Memory B cell (primary cell): ENCODE results near the gene EHF.

Experiments used
- ATAC-seq: fragments of 150-1000 bp; cut with Tn5 transposase; 2 replicates; pipeline ENCODE4 v1.10.0; 2021; ENCODE audit warnings: low read depth, mild to moderate bottlenecking, moderate library complexity
- DNase-seq, 2 donors: peaks; one replicate each; pipeline ENCODE4 v3.0.0; 2022; ENCODE audit warnings: low spot score in 2 of 2
- H3K27ac Mint-ChIP-seq: one replicate; pipeline ENCODE4 v1.8.0; 2022; ENCODE audit warnings: mild to moderate bottlenecking, moderate library complexity, mixed read lengths
- H3K27me3 Mint-ChIP-seq: one replicate; pipeline ENCODE4 v1.8.0; 2022; ENCODE audit warnings: mixed read lengths
- H3K36me3 Mint-ChIP-seq: one replicate; pipeline ENCODE4 v1.8.0; 2022; ENCODE audit warnings: mild to moderate bottlenecking, mixed read lengths
- H3K4me1 Mint-ChIP-seq: one replicate; pipeline ENCODE4 v1.8.0; 2022; ENCODE audit warnings: mixed read lengths
- H3K4me3 Mint-ChIP-seq: one replicate; pipeline ENCODE4 v1.8.0; 2022; ENCODE audit warnings: mild to moderate bottlenecking, moderate library complexity, mixed read lengths
- H3K9me3 Mint-ChIP-seq: one replicate; pipeline ENCODE4 v1.8.0; 2022; ENCODE audit warnings: mixed read lengths

EHF gene

DNA sequence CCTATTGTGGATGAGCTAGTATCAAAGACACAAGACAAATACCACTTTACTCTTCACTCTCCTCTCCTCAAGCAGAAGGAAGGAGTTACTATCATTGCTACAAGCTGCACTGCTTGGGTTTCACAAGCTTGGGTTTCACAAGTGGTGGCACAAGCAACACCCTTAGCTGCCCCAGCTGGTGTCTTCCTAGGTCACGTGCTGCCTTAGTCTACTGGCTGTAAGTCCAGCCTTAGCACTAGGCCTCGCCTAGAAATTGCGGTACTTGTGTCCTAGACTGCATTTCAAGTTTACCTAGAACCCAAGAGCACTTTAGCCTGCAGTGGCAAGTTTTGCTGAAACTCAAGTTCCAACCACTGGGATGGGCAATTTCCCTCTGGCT, 86.6 kb downstream of the EHF start:
- H3K27me3 Mint-ChIP-seq: peaks cover 3% of the 10 kb centered on the region
- peaks cover 7% of the 10 kb centered on the region for H3K9me3 Mint-ChIP-seq
- no peaks in the 10 kb centered on the region for H3K36me3 Mint-ChIP-seq
- H3K4me1 Mint-ChIP-seq: no peaks in the 10 kb centered on the region
- H3K4me3 Mint-ChIP-seq: no peak overlapping the region
- no peak overlapping the region for H3K27ac Mint-ChIP-seq
- ATAC-seq (no peak), DNase-seq (no peak)
